Measurements from ENCODE around the gene ZNF521.

Gene ZNF521

GRCh38 chr18:25283781-25284180 is 68.2 kb downstream of the ZNF521 start:
- Histone ChIP-seq H3K9me3 (no peaks in the 10 kb centered on the region), H3K4me3 (ENCODE audit: low read depth in 1 of 2, low read length in 1 of 2) (no peak overlapping the region), H3K4me1 (ENCODE audit: control insufficient read depth in 1 of 2, insufficient read depth in 1 of 2, low read depth in 1 of 2, low read length in 1 of 2) (peaks cover 0 to 17% of the 10 kb centered on the region in 2 experiments), H3K27me3 (peaks cover 9% of the 10 kb centered on the region), H3K36me3 (no peaks in the 10 kb centered on the region), H3K27ac (no peak overlapping the region)
- no peak for TF ChIP-seq CTCF (IDR thresholded peaks at IDR 0.05)

DNA sequence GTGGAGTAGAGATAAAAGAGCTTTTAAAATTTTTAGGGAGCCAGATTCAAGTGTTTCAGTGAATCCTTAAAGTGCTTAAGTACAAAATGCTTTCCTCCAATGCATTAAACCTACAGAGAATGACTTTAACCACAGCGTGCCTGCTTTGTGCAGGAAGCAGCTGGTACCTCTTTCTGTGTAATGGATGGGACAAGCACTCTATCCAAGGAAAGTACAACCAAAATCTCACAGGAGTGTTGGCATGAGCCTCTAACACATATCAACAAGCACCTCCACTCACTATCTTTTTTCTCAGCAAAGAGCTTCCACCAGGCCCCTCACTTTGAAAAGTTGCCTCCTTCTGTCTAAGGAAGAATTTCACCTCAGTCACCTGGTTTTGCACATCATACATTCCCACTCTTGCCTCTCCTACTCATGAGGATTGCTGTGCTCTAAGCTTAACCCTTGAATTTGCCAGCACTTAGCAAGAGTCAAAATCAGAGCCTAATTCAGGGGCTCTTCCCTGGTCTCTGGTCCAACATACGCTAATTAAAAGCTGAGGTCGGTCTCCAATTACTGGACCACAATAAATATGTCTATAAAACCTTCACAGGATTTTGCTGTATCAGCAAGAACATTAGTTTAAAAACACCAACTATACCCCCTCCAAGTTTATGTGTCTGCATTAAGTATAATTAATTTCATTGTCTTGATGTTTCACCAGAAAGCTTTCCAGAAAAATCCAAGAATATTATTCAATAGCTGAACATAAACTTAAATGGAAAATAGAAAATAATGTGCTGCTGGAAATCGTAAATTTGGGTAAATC is 68.9 kb downstream of the ZNF521 start:
- Histone ChIP-seq H3K4me3 (ENCODE audit: low read depth in 1 of 2, low read length in 1 of 2) (no peak overlapping the region), H3K36me3 (no peaks in the 10 kb centered on the region), H3K9me3 (no peaks in the 10 kb centered on the region), H3K27me3 (peaks cover 9% of the 10 kb centered on the region), H3K4me1 (ENCODE audit: control insufficient read depth in 1 of 2, insufficient read depth in 1 of 2, low read depth in 1 of 2, low read length in 1 of 2) (peaks cover 0 to 16% of the 10 kb centered on the region in 2 experiments), H3K27ac (no peak overlapping the region)
- TF ChIP-seq CTCF (IDR thresholded peaks at IDR 0.05) = no peak

GRCh38 chr18:25282282-25282681 is 69.7 kb downstream of the ZNF521 start:
- Histone ChIP-seq H3K9me3 (no peaks in the 10 kb centered on the region), H3K4me3 (ENCODE audit: low read depth in 1 of 2, low read length in 1 of 2) (no peak overlapping the region), H3K27ac (no peak overlapping the region), H3K4me1 (ENCODE audit: control insufficient read depth in 1 of 2, insufficient read depth in 1 of 2, low read depth in 1 of 2, low read length in 1 of 2) (peaks cover 0 to 16% of the 10 kb centered on the region in 2 experiments), H3K36me3 (no peaks in the 10 kb centered on the region), H3K27me3 (peaks cover 9% of the 10 kb centered on the region)
- no peak for TF ChIP-seq CTCF (IDR thresholded peaks at IDR 0.05)

DNA sequence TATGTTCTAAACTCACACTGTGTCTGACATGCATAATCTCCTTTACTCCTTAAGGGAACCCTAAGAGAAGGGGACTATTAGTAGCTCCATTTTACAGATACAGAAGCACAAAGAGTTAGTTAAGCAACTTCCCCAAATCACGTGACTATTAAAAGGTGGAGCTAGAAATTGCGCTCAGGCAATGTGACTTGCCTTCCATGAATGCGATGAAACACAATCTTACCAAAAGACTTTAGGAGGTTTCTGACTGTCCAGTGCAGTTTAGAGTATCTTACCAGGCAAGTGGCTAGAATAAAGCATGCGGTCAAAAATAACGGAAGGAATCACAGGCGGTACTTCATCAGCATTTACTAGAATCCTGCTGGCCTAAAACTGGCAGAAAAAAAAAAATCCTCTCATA is 70.4 kb downstream of the ZNF521 start:
- Histone ChIP-seq H3K4me3 (ENCODE audit: low read depth in 1 of 2, low read length in 1 of 2) (no peak overlapping the region), H3K4me1 (ENCODE audit: control insufficient read depth in 1 of 2, insufficient read depth in 1 of 2, low read depth in 1 of 2, low read length in 1 of 2) (peaks cover 0 to 16% of the 10 kb centered on the region in 2 experiments), H3K36me3 (no peaks in the 10 kb centered on the region), H3K27ac (no peak overlapping the region), H3K27me3 (peaks cover 9% of the 10 kb centered on the region), H3K9me3 (no peaks in the 10 kb centered on the region)
- TF ChIP-seq CTCF (IDR thresholded peaks at IDR 0.05) = no peak

GRCh38 chr18:25279961-25280360 is 72.0 kb downstream of the ZNF521 start:
- no peak for TF ChIP-seq CTCF (IDR thresholded peaks at IDR 0.05)
- peaks cover 0 to 13% of the 10 kb centered on the region in 2 experiments for H3K4me1 ChIP-seq (ENCODE audit: control insufficient read depth in 1 of 2, insufficient read depth in 1 of 2, low read depth in 1 of 2, low read length in 1 of 2)
- H3K27ac ChIP-seq = no peak overlapping the region
- H3K9me3 ChIP-seq = no peaks in the 10 kb centered on the region
- H3K36me3 ChIP-seq = no peaks in the 10 kb centered on the region
- H3K27me3 ChIP-seq = peaks cover 9% of the 10 kb centered on the region
- no peak overlapping the region for H3K4me3 ChIP-seq (ENCODE audit: low read depth in 1 of 2, low read length in 1 of 2)

Data from neutrophil (primary cell).